Measurements from ENCODE around the gene USP5. TPM values are rescaled to one million over a fixed set of nuclear protein-coding genes. Genes with fewer than 3 reads are reported as not detected.

Gene USP5
- total and polyA plus RNA-seq, 2 of the 8 experiments (the other 6 are each of a cell fraction or from before 2014, with no cell fraction given), result 66.5 to 148 TPM

DNA sequence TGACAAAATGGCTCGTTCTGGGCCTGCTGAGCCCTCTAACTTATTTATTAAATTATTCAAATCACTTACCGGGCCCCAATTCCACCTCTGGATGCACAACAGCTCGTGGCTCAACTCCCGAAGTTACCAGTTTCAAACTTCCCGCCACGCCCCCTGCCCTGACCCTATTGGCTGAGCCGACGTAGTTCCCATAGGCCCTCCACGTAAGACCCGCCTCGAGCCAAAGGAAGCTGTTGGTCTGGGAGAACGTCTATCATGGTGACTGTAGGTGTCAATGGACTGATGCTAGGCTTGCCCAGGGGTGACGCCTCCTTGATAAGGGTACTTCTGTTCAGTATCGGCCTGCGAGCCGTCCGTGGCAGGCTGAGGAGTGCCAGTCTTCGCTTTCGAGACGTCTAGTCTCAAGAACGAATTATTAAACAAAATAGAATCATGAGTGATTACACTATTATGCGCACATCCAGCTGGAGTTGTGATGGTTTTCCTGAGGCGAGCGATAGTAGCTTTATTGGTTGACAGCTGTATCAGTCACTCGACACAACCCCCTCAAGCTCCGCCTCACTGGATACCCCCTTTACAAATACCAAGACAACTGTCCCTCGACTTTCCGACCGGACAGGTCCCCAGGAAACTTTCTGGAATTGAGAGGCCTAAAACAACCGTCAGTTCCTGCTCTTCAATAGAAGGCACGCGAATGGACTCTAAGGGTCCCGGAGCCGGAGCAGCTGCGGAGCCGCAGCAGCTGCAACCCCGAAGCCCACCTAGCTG lies 613 bp upstream of the USP5 start, which contains the start of gene CDCA3 (continued):
- TF ChIP-seq, protein P1, sequence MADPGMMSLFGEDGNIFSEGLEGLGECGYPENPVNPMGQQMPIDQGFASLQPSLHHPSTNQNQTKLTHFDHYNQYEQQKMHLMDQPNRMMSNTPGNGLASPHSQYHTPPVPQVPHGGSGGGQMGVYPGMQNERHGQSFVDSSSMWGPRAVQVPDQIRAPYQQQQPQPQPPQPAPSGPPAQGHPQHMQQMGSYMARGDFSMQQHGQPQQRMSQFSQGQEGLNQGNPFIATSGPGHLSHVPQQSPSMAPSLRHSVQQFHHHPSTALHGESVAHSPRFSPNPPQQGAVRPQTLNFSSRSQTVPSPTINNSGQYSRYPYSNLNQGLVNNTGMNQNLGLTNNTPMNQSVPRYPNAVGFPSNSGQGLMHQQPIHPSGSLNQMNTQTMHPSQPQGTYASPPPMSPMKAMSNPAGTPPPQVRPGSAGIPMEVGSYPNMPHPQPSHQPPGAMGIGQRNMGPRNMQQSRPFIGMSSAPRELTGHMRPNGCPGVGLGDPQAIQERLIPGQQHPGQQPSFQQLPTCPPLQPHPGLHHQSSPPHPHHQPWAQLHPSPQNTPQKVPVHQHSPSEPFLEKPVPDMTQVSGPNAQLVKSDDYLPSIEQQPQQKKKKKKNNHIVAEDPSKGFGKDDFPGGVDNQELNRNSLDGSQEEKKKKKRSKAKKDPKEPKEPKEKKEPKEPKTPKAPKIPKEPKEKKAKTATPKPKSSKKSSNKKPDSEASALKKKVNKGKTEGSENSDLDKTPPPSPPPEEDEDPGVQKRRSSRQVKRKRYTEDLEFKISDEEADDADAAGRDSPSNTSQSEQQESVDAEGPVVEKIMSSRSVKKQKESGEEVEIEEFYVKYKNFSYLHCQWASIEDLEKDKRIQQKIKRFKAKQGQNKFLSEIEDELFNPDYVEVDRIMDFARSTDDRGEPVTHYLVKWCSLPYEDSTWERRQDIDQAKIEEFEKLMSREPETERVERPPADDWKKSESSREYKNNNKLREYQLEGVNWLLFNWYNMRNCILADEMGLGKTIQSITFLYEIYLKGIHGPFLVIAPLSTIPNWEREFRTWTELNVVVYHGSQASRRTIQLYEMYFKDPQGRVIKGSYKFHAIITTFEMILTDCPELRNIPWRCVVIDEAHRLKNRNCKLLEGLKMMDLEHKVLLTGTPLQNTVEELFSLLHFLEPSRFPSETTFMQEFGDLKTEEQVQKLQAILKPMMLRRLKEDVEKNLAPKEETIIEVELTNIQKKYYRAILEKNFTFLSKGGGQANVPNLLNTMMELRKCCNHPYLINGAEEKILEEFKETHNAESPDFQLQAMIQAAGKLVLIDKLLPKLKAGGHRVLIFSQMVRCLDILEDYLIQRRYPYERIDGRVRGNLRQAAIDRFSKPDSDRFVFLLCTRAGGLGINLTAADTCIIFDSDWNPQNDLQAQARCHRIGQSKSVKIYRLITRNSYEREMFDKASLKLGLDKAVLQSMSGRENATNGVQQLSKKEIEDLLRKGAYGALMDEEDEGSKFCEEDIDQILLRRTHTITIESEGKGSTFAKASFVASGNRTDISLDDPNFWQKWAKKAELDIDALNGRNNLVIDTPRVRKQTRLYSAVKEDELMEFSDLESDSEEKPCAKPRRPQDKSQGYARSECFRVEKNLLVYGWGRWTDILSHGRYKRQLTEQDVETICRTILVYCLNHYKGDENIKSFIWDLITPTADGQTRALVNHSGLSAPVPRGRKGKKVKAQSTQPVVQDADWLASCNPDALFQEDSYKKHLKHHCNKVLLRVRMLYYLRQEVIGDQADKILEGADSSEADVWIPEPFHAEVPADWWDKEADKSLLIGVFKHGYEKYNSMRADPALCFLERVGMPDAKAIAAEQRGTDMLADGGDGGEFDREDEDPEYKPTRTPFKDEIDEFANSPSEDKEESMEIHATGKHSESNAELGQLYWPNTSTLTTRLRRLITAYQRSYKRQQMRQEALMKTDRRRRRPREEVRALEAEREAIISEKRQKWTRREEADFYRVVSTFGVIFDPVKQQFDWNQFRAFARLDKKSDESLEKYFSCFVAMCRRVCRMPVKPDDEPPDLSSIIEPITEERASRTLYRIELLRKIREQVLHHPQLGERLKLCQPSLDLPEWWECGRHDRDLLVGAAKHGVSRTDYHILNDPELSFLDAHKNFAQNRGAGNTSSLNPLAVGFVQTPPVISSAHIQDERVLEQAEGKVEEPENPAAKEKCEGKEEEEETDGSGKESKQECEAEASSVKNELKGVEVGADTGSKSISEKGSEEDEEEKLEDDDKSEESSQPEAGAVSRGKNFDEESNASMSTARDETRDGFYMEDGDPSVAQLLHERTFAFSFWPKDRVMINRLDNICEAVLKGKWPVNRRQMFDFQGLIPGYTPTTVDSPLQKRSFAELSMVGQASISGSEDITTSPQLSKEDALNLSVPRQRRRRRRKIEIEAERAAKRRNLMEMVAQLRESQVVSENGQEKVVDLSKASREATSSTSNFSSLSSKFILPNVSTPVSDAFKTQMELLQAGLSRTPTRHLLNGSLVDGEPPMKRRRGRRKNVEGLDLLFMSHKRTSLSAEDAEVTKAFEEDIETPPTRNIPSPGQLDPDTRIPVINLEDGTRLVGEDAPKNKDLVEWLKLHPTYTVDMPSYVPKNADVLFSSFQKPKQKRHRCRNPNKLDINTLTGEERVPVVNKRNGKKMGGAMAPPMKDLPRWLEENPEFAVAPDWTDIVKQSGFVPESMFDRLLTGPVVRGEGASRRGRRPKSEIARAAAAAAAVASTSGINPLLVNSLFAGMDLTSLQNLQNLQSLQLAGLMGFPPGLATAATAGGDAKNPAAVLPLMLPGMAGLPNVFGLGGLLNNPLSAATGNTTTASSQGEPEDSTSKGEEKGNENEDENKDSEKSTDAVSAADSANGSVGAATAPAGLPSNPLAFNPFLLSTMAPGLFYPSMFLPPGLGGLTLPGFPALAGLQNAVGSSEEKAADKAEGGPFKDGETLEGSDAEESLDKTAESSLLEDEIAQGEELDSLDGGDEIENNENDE (IDR thresholded peaks at IDR 0.05; ENCODE audit: insufficient replicate concordance, low read length), result no peak
- TF ChIP-seq BRCA1 (IDR thresholded peaks at IDR 0.05; ENCODE audit: low read depth, low read length) (no peak), JUND (IDR thresholded peaks at IDR 0.05; ENCODE audit: low read length) (no peak), CHD1 (IDR thresholded peaks at IDR 0.05; ENCODE audit: low read depth, low read length) (no peak), PHF8 (conservative IDR thresholded peaks at IDR 0.05; ENCODE audit: low read depth, low read length) (no peak), KDM1A (IDR thresholded peaks at IDR 0.05; ENCODE audit: borderline replicate concordance, low read length) (no peak), SIRT6 (IDR thresholded peaks at IDR 0.05; ENCODE audit: low read length) (no peak)
- TF ChIP-seq, protein P2, sequence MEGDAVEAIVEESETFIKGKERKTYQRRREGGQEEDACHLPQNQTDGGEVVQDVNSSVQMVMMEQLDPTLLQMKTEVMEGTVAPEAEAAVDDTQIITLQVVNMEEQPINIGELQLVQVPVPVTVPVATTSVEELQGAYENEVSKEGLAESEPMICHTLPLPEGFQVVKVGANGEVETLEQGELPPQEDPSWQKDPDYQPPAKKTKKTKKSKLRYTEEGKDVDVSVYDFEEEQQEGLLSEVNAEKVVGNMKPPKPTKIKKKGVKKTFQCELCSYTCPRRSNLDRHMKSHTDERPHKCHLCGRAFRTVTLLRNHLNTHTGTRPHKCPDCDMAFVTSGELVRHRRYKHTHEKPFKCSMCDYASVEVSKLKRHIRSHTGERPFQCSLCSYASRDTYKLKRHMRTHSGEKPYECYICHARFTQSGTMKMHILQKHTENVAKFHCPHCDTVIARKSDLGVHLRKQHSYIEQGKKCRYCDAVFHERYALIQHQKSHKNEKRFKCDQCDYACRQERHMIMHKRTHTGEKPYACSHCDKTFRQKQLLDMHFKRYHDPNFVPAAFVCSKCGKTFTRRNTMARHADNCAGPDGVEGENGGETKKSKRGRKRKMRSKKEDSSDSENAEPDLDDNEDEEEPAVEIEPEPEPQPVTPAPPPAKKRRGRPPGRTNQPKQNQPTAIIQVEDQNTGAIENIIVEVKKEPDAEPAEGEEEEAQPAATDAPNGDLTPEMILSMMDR (IDR thresholded peaks at IDR 0.05; ENCODE audit: control extremely low read depth in 1 of 3, insufficient read depth in 1 of 3, low read depth in 1 of 3, low read length in 3 of 3), result peak in 1 of 3 experiments; percentile 17; a peak in 1 of 4 replicates

All from H1 (cell line).